Aorta (tissue), 5 donors: ENCODE data around the gene MAP4K4. TPM values are rescaled to one million over a fixed set of nuclear protein-coding genes. Genes with fewer than 3 reads are reported as not detected.
A peak's percentile ranks its signal among the peaks of the same experiment; 100 is the strongest.

Experiments used
- ATAC-seq: fragments of 200-7000 bp; cut with Tn5 transposase; one replicate; pipeline ENCODE4 v1.9.1; 2022; ENCODE audit warnings: moderate library complexity; ENCODE audit not compliant: low FRiP score
- DNase-seq, 2 donors: peaks; one replicate each; pipeline ENCODE4 v3.0.0-alpha.2; 2020
- H3K27ac ChIP-seq, 2 donors: one replicate each; pipeline ENCODE4 v1.5.1; 2013; ENCODE audit warnings: low read length in 2 of 2, mild to moderate bottlenecking in 2 of 2, moderate library complexity in 2 of 2, control low read depth in 1 of 2, inconsistent platforms in 1 of 2, low read depth in 1 of 2
- H3K27me3 ChIP-seq, 2 donors: one replicate each; pipeline ENCODE4 v1.6.1; 2013; ENCODE audit warnings: control low read depth in 1 of 2, low read length in 1 of 2, mild to moderate bottlenecking in 1 of 2, moderate library complexity in 1 of 2; ENCODE audit not compliant: insufficient read depth in 2 of 2, control insufficient read depth in 1 of 2
- H3K36me3 ChIP-seq, 2 donors: one replicate each; pipeline ENCODE4 v1.6.1; 2013; ENCODE audit warnings: control low read depth in 1 of 2, low read length in 1 of 2, mild to moderate bottlenecking in 1 of 2; ENCODE audit not compliant: insufficient read depth in 2 of 2, control insufficient read depth in 1 of 2
- H3K4me1 ChIP-seq, 2 donors: one replicate each; pipeline ENCODE4 v1.6.1; 2013; ENCODE audit warnings: low read length in 2 of 2, control low read depth in 1 of 2, mild to moderate bottlenecking in 1 of 2, moderate library complexity in 1 of 2; ENCODE audit not compliant: insufficient read depth in 2 of 2, control insufficient read depth in 1 of 2
- H3K4me3 ChIP-seq, 2 donors: one replicate each; pipeline ENCODE4 v1.5.1; 2013; ENCODE audit warnings: low read length in 2 of 2, control low read depth in 1 of 2, mild to moderate bottlenecking in 1 of 2
- H3K9me3 ChIP-seq: one replicate; pipeline ENCODE4 v1.6.1; 2013; ENCODE audit warnings: mild to moderate bottlenecking, low read length; ENCODE audit not compliant: control insufficient read depth
- WGBS, 2 donors: extraction: QIAGEN DNeasy Blood & Tissue Kit; methylation state at CpG; one replicate each; pipeline ENCODE4 v1.1.7; 2013; 5-methylcytosine and 5-hydroxymethylcytosine counted together
- intact Hi-C, 2 donors: fragments of 100-400 bp; cut with DNase I; formaldehyde crosslinking; loops; one replicate each; pipeline versions ENCODE4 v1.14.2 to v1.15.0; 2022
- polyA plus RNA-seq, 2 donors: library from polyadenylated mRNA; stranded (reverse); fragments of 200-250 nt; gene quantifications; one replicate each; pipeline ENCODE4 v1.2.3, GENCODE V29; 2013
- total RNA-seq, 2 donors: library from RNA; stranded (reverse); fragmentation: NEBNext Ultra II Directional; extraction: Animal tissue kit (Norgen Biotek cat#: 25700); gene quantifications; one replicate each; pipeline ENCODE4 v1.2.1, GENCODE V29; 2021
- donor health status: healthy with polysubstance abuse.
- donor health status: Bipolar disorder and iron deficiency.
- donor health status: DM: no; HTN: no; CAD: no.
- donor health status: DM: no; HTN: no; CAD: no.
- donor health status: DM: yes; HTN: yes; CAD: no.

MAP4K4 gene
- total and polyA plus RNA-seq, 4 donors = 22.9 to 112 (median 58.5) TPM

- peaks cover 14 to 28% of the 10 kb centered on the region in 2 donors for H3K4me1 ChIP-seq
- WGBS, 2 donors = 92 to 98% methylated on average over 3 of the region's 3 CpGs
- no peaks in the 10 kb centered on the region for H3K9me3 ChIP-seq
- H3K27me3 ChIP-seq = no peaks in the 10 kb centered on the region
- no peaks in the 10 kb centered on the region for H3K36me3 ChIP-seq
- DNase-seq (no peak), ATAC-seq (no peak)
- intact Hi-C loops = no loop called here
- no peak overlapping the region for H3K4me3 ChIP-seq
- no peak overlapping the region for H3K27ac ChIP-seq
Observed at GRCh38 chr2:101750688-101751087, 53.2 kb downstream of the MAP4K4 start.

GRCh38 chr2:101751276-101751815 is 53.8 kb downstream of the MAP4K4 start:
- intact Hi-C loops = no loop called here
- no peak for ATAC-seq
- peak overlapping the region; percentile 8 to 12 for H3K27ac ChIP-seq
- WGBS, 2 donors = 90 to 96% methylated on average over 2 of the region's 2 CpGs
- peaks cover 10 to 25% of the 10 kb centered on the region in 2 donors for H3K4me1 ChIP-seq
- H3K9me3 ChIP-seq = no peaks in the 10 kb centered on the region
- H3K27me3 ChIP-seq = no peaks in the 10 kb centered on the region
- no peak overlapping the region for H3K4me3 ChIP-seq
- no peak for DNase-seq
- H3K36me3 ChIP-seq = no peaks in the 10 kb centered on the region

GRCh38 chr2:101751875-101752619 is 54.5 kb downstream of the MAP4K4 start:
- Histone ChIP-seq H3K9me3 (no peaks in the 10 kb centered on the region), H3K4me1 (peaks cover 10 to 23% of the 10 kb centered on the region in 2 donors), H3K27ac (peak overlapping the region in 1 of 2 donors; percentile 57), H3K27me3 (no peaks in the 10 kb centered on the region), H3K4me3 (no peak overlapping the region), H3K36me3 (no peaks in the 10 kb centered on the region)
- intact Hi-C loops = no loop called here
- DNase-seq (no peak), ATAC-seq (no peak)
- 7 to 9% methylated on average over 3 of the region's 3 CpGs for WGBS, 2 donors

- intact Hi-C loops = no loop called here
- 1 to 4% methylated on average over 5 of the region's 5 CpGs for WGBS, 2 donors
- Histone ChIP-seq H3K27me3 (no peaks in the 10 kb centered on the region), H3K9me3 (no peaks in the 10 kb centered on the region), H3K4me3 (no peak overlapping the region), H3K4me1 (peaks cover 10 to 23% of the 10 kb centered on the region in 2 donors), H3K36me3 (no peaks in the 10 kb centered on the region), H3K27ac (peak overlapping the region in 1 of 2 donors; percentile 57)
- DNase-seq (no peak), ATAC-seq (peak; percentile 64)
Observed at GRCh38 chr2:101752716-101753616, 55.5 kb downstream of the MAP4K4 start.

- Histone ChIP-seq H3K36me3 (no peaks in the 10 kb centered on the region), H3K4me1 (peaks cover 10 to 29% of the 10 kb centered on the region in 2 donors), H3K4me3 (no peak overlapping the region), H3K9me3 (no peaks in the 10 kb centered on the region), H3K27ac (no peak overlapping the region), H3K27me3 (no peaks in the 10 kb centered on the region)
- 50% methylated on average over 5 of the region's 5 CpGs for WGBS, 2 donors
- ATAC-seq = no peak
- intact Hi-C loops = no loop called here
- DNase-seq = no peak
Observed at GRCh38 chr2:101753720-101754490, 56.4 kb downstream of the MAP4K4 start.

- DNase-seq (no peak), ATAC-seq (no peak)
- Histone ChIP-seq H3K27ac (no peak overlapping the region), H3K27me3 (no peaks in the 10 kb centered on the region), H3K36me3 (no peaks in the 10 kb centered on the region), H3K4me3 (no peak overlapping the region), H3K4me1 (peaks cover 10 to 29% of the 10 kb centered on the region in 2 donors), H3K9me3 (no peaks in the 10 kb centered on the region)
- WGBS, 2 donors = 6 to 7% methylated on average over 2 of the region's 2 CpGs
- intact Hi-C loops = no loop called here
Observed at GRCh38 chr2:101754618-101755017, 57.1 kb downstream of the MAP4K4 start.

GRCh38 chr2:101756266-101756665 is 58.8 kb downstream of the MAP4K4 start:
- no peak overlapping the region for H3K27ac ChIP-seq
- no peak for DNase-seq
- 74 to 78% methylated on average over 3 of the region's 3 CpGs for WGBS, 2 donors
- no peaks in the 10 kb centered on the region for H3K9me3 ChIP-seq
- intact Hi-C loops = no loop called here
- no peaks in the 10 kb centered on the region for H3K27me3 ChIP-seq
- H3K4me3 ChIP-seq = no peak overlapping the region
- no peak for ATAC-seq
- H3K36me3 ChIP-seq = no peaks in the 10 kb centered on the region
- H3K4me1 ChIP-seq = peaks cover 10 to 26% of the 10 kb centered on the region in 2 donors

- Histone ChIP-seq H3K27ac (no peak overlapping the region), H3K27me3 (no peaks in the 10 kb centered on the region), H3K4me1 (peaks cover 10 to 26% of the 10 kb centered on the region in 2 donors), H3K4me3 (no peak overlapping the region), H3K9me3 (no peaks in the 10 kb centered on the region), H3K36me3 (no peaks in the 10 kb centered on the region)
- 84 to 90% methylated on average over 3 of the region's 3 CpGs for WGBS, 2 donors
- intact Hi-C loops = no loop called here
- DNase-seq = no peak
- ATAC-seq = no peak
Observed at GRCh38 chr2:101758001-101758400, 60.5 kb downstream of the MAP4K4 start.
